Measurements from ENCODE around the gene SERPINA1. TPM values are rescaled to one million over a fixed set of nuclear protein-coding genes. Genes with fewer than 3 reads are reported as not detected.

SERPINA1 gene
- total RNA-seq, 2 donors from 2014 or later, result 0.38 TPM; not detected in 1

- ATAC-seq (no peak), DNase-seq (ENCODE audit: low spot score) (no peak)
- H3K27ac Mint-ChIP-seq, result peak overlapping the region in 1 of 2 donors; percentile 6
- no peaks in the 10 kb centered on the region for H3K36me3 Mint-ChIP-seq
- H3K9me3 Mint-ChIP-seq, result peaks cover 4% of the 10 kb centered on the region
- peaks cover 39 to 47% of the 10 kb centered on the region in 2 donors for H3K27me3 Mint-ChIP-seq
- peaks cover 6 to 37% of the 10 kb centered on the region in 2 donors for H3K4me1 Mint-ChIP-seq (ENCODE audit: low read depth in 2 of 2)
- no peak overlapping the region for H3K4me3 Mint-ChIP-seq
These were observed 6.3 kb upstream of the SERPINA1 start for GRCh38 chr14:94394581-94395207.

- peaks cover 39 to 47% of the 10 kb centered on the region in 2 donors for H3K27me3 Mint-ChIP-seq
- H3K36me3 Mint-ChIP-seq, result no peaks in the 10 kb centered on the region
- DNase-seq (ENCODE audit: low spot score) (no peak), ATAC-seq (no peak)
- peak overlapping the region in 1 of 2 donors; percentile 76 for H3K27ac Mint-ChIP-seq
- peaks cover 6 to 37% of the 10 kb centered on the region in 2 donors for H3K4me1 Mint-ChIP-seq (ENCODE audit: low read depth in 2 of 2)
- H3K4me3 Mint-ChIP-seq, result no peak overlapping the region
- peaks cover 4% of the 10 kb centered on the region for H3K9me3 Mint-ChIP-seq
These were observed 5.7 kb upstream of the SERPINA1 start for GRCh38 chr14:94394025-94394493.

GRCh38 chr14:94393474-94393873 is 5.1 kb upstream of the SERPINA1 start:
- Mint-ChIP-seq H3K9me3 (peaks cover 4% of the 10 kb centered on the region), H3K4me3 (no peak overlapping the region), H3K27ac (peak overlapping the region in 1 of 2 donors; percentile 76), H3K27me3 (peaks cover 37 to 43% of the 10 kb centered on the region in 2 donors), H3K4me1 (ENCODE audit: low read depth in 2 of 2) (peaks cover 6 to 37% of the 10 kb centered on the region in 2 donors), H3K36me3 (no peaks in the 10 kb centered on the region)
- ATAC-seq, result no peak
- no peak for DNase-seq (ENCODE audit: low spot score)

- no peak overlapping the region for H3K27ac Mint-ChIP-seq
- DNase-seq (ENCODE audit: low spot score) (no peak), ATAC-seq (peak; percentile 61 to 90)
These were observed 4.1 kb upstream of the SERPINA1 start for GRCh38 chr14:94392510-94392935.

GRCh38 chr14:94391281-94391975 is 3.0 kb upstream of the SERPINA1 start:
- Mint-ChIP-seq H3K27ac (peak overlapping the region in 1 of 2 donors; percentile 62), H3K4me1 (ENCODE audit: low read depth in 2 of 2) (peaks cover 6 to 37% of the 10 kb centered on the region in 2 donors), H3K36me3 (no peaks in the 10 kb centered on the region), H3K27me3 (peaks cover 19 to 27% of the 10 kb centered on the region in 2 donors), H3K9me3 (peaks cover 4% of the 10 kb centered on the region), H3K4me3 (no peak overlapping the region)
- ATAC-seq (no peak), DNase-seq (ENCODE audit: low spot score) (no peak)

More at GRCh38 chr14:94392510-94392935, 4.1 kb upstream of the SERPINA1 start:
- no peaks in the 10 kb centered on the region for H3K36me3 Mint-ChIP-seq
- no peak overlapping the region for H3K4me3 Mint-ChIP-seq
- peaks cover 4% of the 10 kb centered on the region for H3K9me3 Mint-ChIP-seq
- peaks cover 6 to 37% of the 10 kb centered on the region in 2 donors for H3K4me1 Mint-ChIP-seq (ENCODE audit: low read depth in 2 of 2)
- H3K27me3 Mint-ChIP-seq, result peaks cover 27 to 33% of the 10 kb centered on the region in 2 donors

GRCh38 chr14:94390372-94391086 is 2.1 kb upstream of the SERPINA1 start:
- no peak for ATAC-seq
- no peak for DNase-seq (ENCODE audit: low spot score)
- Mint-ChIP-seq H3K27ac (peak overlapping the region in 1 of 2 donors; percentile 62), H3K4me3 (no peak overlapping the region), H3K9me3 (peaks cover 4% of the 10 kb centered on the region), H3K4me1 (ENCODE audit: low read depth in 2 of 2) (peaks cover 6 to 37% of the 10 kb centered on the region in 2 donors), H3K36me3 (no peaks in the 10 kb centered on the region), H3K27me3 (peaks cover 10 to 19% of the 10 kb centered on the region in 2 donors)

GRCh38 chr14:94389731-94390371 is 1.4 kb upstream of the SERPINA1 start:
- Mint-ChIP-seq H3K4me3 (no peak overlapping the region), H3K27ac (no peak overlapping the region), H3K4me1 (ENCODE audit: low read depth in 2 of 2) (peaks cover 6 to 32% of the 10 kb centered on the region in 2 donors)

GRCh38 chr14:94389104-94389469 is 685 bp upstream of the SERPINA1 start:
- Mint-ChIP-seq H3K27ac (no peak overlapping the region), H3K9me3 (no peaks in the 10 kb centered on the region), H3K4me1 (ENCODE audit: low read depth in 2 of 2) (peaks cover 5 to 24% of the 10 kb centered on the region in 2 donors), H3K4me3 (no peak overlapping the region), H3K27me3 (peaks cover 0 to 7% of the 10 kb centered on the region in 2 donors), H3K36me3 (no peaks in the 10 kb centered on the region)
- ATAC-seq (no peak), DNase-seq (ENCODE audit: low spot score) (no peak)

More at GRCh38 chr14:94389731-94390371, 1.4 kb upstream of the SERPINA1 start:
- DNase-seq (ENCODE audit: low spot score) (no peak), ATAC-seq (no peak)
- Mint-ChIP-seq H3K36me3 (no peaks in the 10 kb centered on the region), H3K27me3 (peaks cover 3 to 12% of the 10 kb centered on the region in 2 donors), H3K9me3 (no peaks in the 10 kb centered on the region)

GRCh38 chr14:94388027-94388383 is 397 bp downstream of the SERPINA1 start:
- Mint-ChIP-seq H3K4me1 (ENCODE audit: low read depth in 2 of 2) (peaks cover 0 to 17% of the 10 kb centered on the region in 2 donors), H3K27me3 (peaks cover 0 to 2% of the 10 kb centered on the region in 2 donors), H3K4me3 (no peak overlapping the region), H3K36me3 (no peaks in the 10 kb centered on the region), H3K27ac (no peak overlapping the region), H3K9me3 (no peaks in the 10 kb centered on the region)
- DNase-seq (ENCODE audit: low spot score) (no peak), ATAC-seq (no peak)

GRCh38 chr14:94387051-94388026 is 1.1 kb downstream of the SERPINA1 start:
- no peak overlapping the region for H3K27ac Mint-ChIP-seq
- no peaks in the 10 kb centered on the region for H3K36me3 Mint-ChIP-seq
- H3K4me1 Mint-ChIP-seq (ENCODE audit: low read depth in 2 of 2), result peaks cover 0 to 13% of the 10 kb centered on the region in 2 donors
- H3K27me3 Mint-ChIP-seq, result peaks cover 0 to 2% of the 10 kb centered on the region in 2 donors
- ATAC-seq, result no peak
- H3K9me3 Mint-ChIP-seq, result no peaks in the 10 kb centered on the region
- DNase-seq (ENCODE audit: low spot score), result no peak
- no peak overlapping the region for H3K4me3 Mint-ChIP-seq

- DNase-seq (ENCODE audit: low spot score), result no peak
- Mint-ChIP-seq H3K27ac (no peak overlapping the region), H3K9me3 (no peaks in the 10 kb centered on the region), H3K36me3 (no peaks in the 10 kb centered on the region), H3K4me3 (no peak overlapping the region), H3K27me3 (peaks cover 0 to 2% of the 10 kb centered on the region in 2 donors), H3K4me1 (ENCODE audit: low read depth in 2 of 2) (peaks cover 0 to 5% of the 10 kb centered on the region in 2 donors)
- no peak for ATAC-seq
These were observed 2.0 kb downstream of the SERPINA1 start for GRCh38 chr14:94386085-94387031.
